SU-DHL-6 (cell line): ENCODE measurements around the gene CAPN12.

ENCODE experiments used
- H2AFZ ChIP-seq: fragments of 200-600 bp; sonication (generic); 2 replicates; pipeline ENCODE4 v1.6.1; 2014; ENCODE audit warnings: low read depth, mild to moderate bottlenecking, moderate library complexity, mixed read lengths, antibody characterized with exemption, low read length; ENCODE audit not compliant: severe bottlenecking
- H3F3A ChIP-seq: fragments of 200-600 bp; shearing (Covaris generic); 2 replicates; pipeline ENCODE4 v1.6.0; 2016; ENCODE audit warnings: antibody characterized with exemption, mild to moderate bottlenecking; ENCODE audit not compliant: insufficient read depth
- H3K27ac ChIP-seq: fragments of 200-600 bp; sonication (generic); 2 replicates; pipeline ENCODE4 v1.5.1; 2016; ENCODE audit warnings: low read depth, mild to moderate bottlenecking, low read length, moderate library complexity, mixed read lengths
- H3K27me3 ChIP-seq: fragments of 200-600 bp; sonication (generic), shearing (Covaris generic); 2 replicates; pipeline ENCODE4 v1.6.0; 2014; ENCODE audit warnings: mild to moderate bottlenecking, low read length
- H3K36me3 ChIP-seq: fragments of 200-600 bp; sonication (generic); 2 replicates; pipeline ENCODE4 v1.6.1; 2014; ENCODE audit warnings: mild to moderate bottlenecking, low read length, mixed read lengths
- H3K4me2 ChIP-seq: fragments of 300-600, 200-600 bp; shearing (Covaris generic), sonication (generic); 2 replicates; pipeline ENCODE4 v1.6.0; 2014; ENCODE audit warnings: low read length, low read depth, mild to moderate bottlenecking; ENCODE audit not compliant: poor library complexity, severe bottlenecking
- H3K4me3 ChIP-seq: fragments of 200-600 bp; sonication (generic); 2 replicates; pipeline ENCODE4 v1.5.1; 2014; ENCODE audit warnings: antibody characterized with exemption, low read length, mild to moderate bottlenecking, mixed read lengths; ENCODE audit not compliant: insufficient read depth, poor library complexity, severe bottlenecking
- H3K79me2 ChIP-seq: fragments of 200-600 bp; sonication (generic); 2 replicates; pipeline ENCODE4 v1.6.1; 2014; ENCODE audit warnings: mild to moderate bottlenecking, low read length, moderate library complexity; ENCODE audit not compliant: insufficient read depth
- H3K9ac ChIP-seq: fragments of 200-600 bp; sonication (generic); 2 replicates; pipeline ENCODE4 v1.7.0; 2014; ENCODE audit warnings: mild to moderate bottlenecking, low read length
- H3K9me2 ChIP-seq: fragments of 200-600 bp; sonication (generic); replicated peaks from 2 replicates; pipeline ENCODE4 v1.6.1; 2014; ENCODE audit warnings: low read length; ENCODE audit not compliant: insufficient read depth
- H3K9me3 ChIP-seq: fragments of 200-600 bp; sonication (generic); 2 replicates; pipeline ENCODE4 v1.6.1; 2014; ENCODE audit warnings: low read length, mixed read lengths; ENCODE audit not compliant: insufficient read depth
- H4K20me1 ChIP-seq: fragments of 200-600 bp; sonication (generic); 2 replicates; pipeline ENCODE4 v1.6.1; 2014; ENCODE audit warnings: low read depth, mild to moderate bottlenecking, antibody characterized with exemption, low read length, moderate library complexity, mixed read lengths
- CTCF ChIP-seq: fragments of 200-600 bp; sonication (generic); IDR thresholded peaks from one replicate; pipeline ENCODE4 v1.5.1; 2017; ENCODE audit warnings: antibody characterized with exemption, mild to moderate bottlenecking, low read length, moderate library complexity; ENCODE audit not compliant: insufficient read depth, poor library complexity, severe bottlenecking
- EZH2phosphoT487 ChIP-seq: fragments of 200-600 bp; sonication (generic), shearing (Covaris generic); conservative IDR thresholded peaks from 2 replicates; pipeline ENCODE4 v1.6.1; 2018; ENCODE audit warnings: mild to moderate bottlenecking, antibody characterized with exemption, low read length, moderate library complexity, mixed read lengths

The CAPN12 gene

GRCh38 chr19:38730470-38730730 is 13.9 kb downstream of the CAPN12 start:
- no peak overlapping the region for H3K4me3 ChIP-seq
- H3K9me2 ChIP-seq: no peaks in the 10 kb centered on the region
- TF ChIP-seq EZH2phosphoT487 (no peak), CTCF (no peak)
- H4K20me1 ChIP-seq: no peaks in the 10 kb centered on the region
- peaks cover 6% of the 10 kb centered on the region for H3F3A ChIP-seq
- H3K27me3 ChIP-seq: no peaks in the 10 kb centered on the region
- H3K36me3 ChIP-seq: 0 out of 2 replicates have a peak, but pooled peaks cover 3% of the 10 kb centered on the region
- no peak overlapping the region for H3K27ac ChIP-seq
- H3K79me2 ChIP-seq: no peaks in the 10 kb centered on the region
- H2AFZ ChIP-seq: no peak overlapping the region
- no peaks in the 10 kb centered on the region for H3K9me3 ChIP-seq
- H3K4me2 ChIP-seq: no peak overlapping the region
- no peak overlapping the region for H3K9ac ChIP-seq

GRCh38 chr19:38729653-38730469 is 14.4 kb downstream of the CAPN12 start:
- Histone ChIP-seq H3K79me2 (no peaks in the 10 kb centered on the region), H3K4me2 (no peak overlapping the region), H3K27ac (no peak overlapping the region), H3K9me2 (no peaks in the 10 kb centered on the region), H3K27me3 (no peaks in the 10 kb centered on the region), H4K20me1 (no peaks in the 10 kb centered on the region), H3F3A (peaks cover under 1% of the 10 kb centered on the region; the same call in 1 of the 2 replicates), H3K36me3 (0 out of 2 replicates have a peak, but pooled peaks cover 3% of the 10 kb centered on the region), H3K4me3 (no peak overlapping the region), H3K9me3 (no peaks in the 10 kb centered on the region), H3K9ac (no peak overlapping the region), H2AFZ (no peak overlapping the region)
- TF ChIP-seq CTCF (peak; percentile 86), EZH2phosphoT487 (no peak)

GRCh38 chr19:38728752-38729541 is 15.3 kb downstream of the CAPN12 start:
- Histone ChIP-seq H3K4me3 (no peak overlapping the region), H3K9me3 (no peaks in the 10 kb centered on the region), H3K36me3 (0 out of 2 replicates have a peak, but pooled peaks cover 3% of the 10 kb centered on the region), H3K9ac (no peak overlapping the region), H3F3A (no peaks in the 10 kb centered on the region; the same call in 1 of the 2 replicates), H3K9me2 (no peaks in the 10 kb centered on the region), H4K20me1 (no peaks in the 10 kb centered on the region), H3K27ac (no peak overlapping the region), H3K79me2 (no peaks in the 10 kb centered on the region), H2AFZ (no peak overlapping the region), H3K27me3 (no peaks in the 10 kb centered on the region), H3K4me2 (no peak overlapping the region)
- no peak for TF ChIP-seq CTCF
- TF ChIP-seq EZH2phosphoT487: no peak
